Measurements from ENCODE around the gene CDK15.
A peak's percentile ranks its signal among the peaks of the same experiment; 100 is the strongest.

GRCh38 chr2:201860636-201861066, 54.3 kb downstream of the CDK15 start:
- TF ChIP-seq SP1 (CRISPR knock-in tag; IDR thresholded peaks at IDR 0.05) (no peak), U2AF2 (optimal IDR thresholded peaks at IDR 0.05; ENCODE audit: low read depth, low read length) (no peak), MYC (IDR thresholded peaks at IDR 0.05; ENCODE audit: low read depth, low read length) (no peak), MYC (CRISPR knock-in tag; IDR thresholded peaks at IDR 0.05; ENCODE audit: borderline replicate concordance, low read depth) (no peak), SMC3 (conservative IDR thresholded peaks at IDR 0.05; ENCODE audit: insufficient read depth, low read depth, low read length) (peak; percentile 76), ZNF165 (CRISPR knock-in tag; IDR thresholded peaks at IDR 0.05; ENCODE audit: borderline replicate concordance) (no peak), TCF7L2 (IDR thresholded peaks at IDR 0.05; ENCODE audit: low read depth, low read length) (no peak), ESRRB (CRISPR knock-in tag; IDR thresholded peaks at IDR 0.05; ENCODE audit: borderline replicate concordance) (no peak), CTCF (IDR thresholded peaks at IDR 0.05 in 2 of 3, conservative IDR thresholded peaks at IDR 0.05 in 1 of 3; ENCODE audit: insufficient read depth in 2 of 3, low read depth in 1 of 3, low read length in 3 of 3) (peak; percentile 70 to 77 (median 76); a peak in 5 of 6 replicates), SLC30A9 (CRISPR knock-in tag; IDR thresholded peaks at IDR 0.05) (no peak), TBL1XR1 (IDR thresholded peaks at IDR 0.05; ENCODE audit: low read length in 2 of 2) (no peak), POLR2A (conservative IDR thresholded peaks at IDR 0.05) (no peak), CUX1 (CRISPR knock-in tag; IDR thresholded peaks at IDR 0.05) (no peak)

All from K562 (cell line).